ENCODE results near the gene TXNDC5. TPM values are rescaled to one million over a fixed set of nuclear protein-coding genes. Genes with fewer than 3 reads are reported as not detected.

Gene TXNDC5
- polyA plus RNA-seq: 96.3 TPM
- long read RNA-seq, donor 1, transcript TXNDC5-201 (10 exons, 2,964 nt): major isoform, 19 of 20 reads
- long read RNA-seq, donor 1, partial matches to known transcripts: 0 of 20 reads
- long read RNA-seq, donor 1, other reads (novel, unspliced or antisense): 0 of 20 reads
- long read RNA-seq, donor 2, transcript TXNDC5-201 (10 exons, 2,964 nt): major isoform, 23 of 24 reads
- long read RNA-seq, donor 2, partial matches to known transcripts: 0 of 24 reads
- long read RNA-seq, donor 2, other reads (novel, unspliced or antisense): 0 of 24 reads
- long read RNA-seq, donor 3, transcript TXNDC5-201 (10 exons, 2,964 nt): major isoform, 36 of 41 reads
- long read RNA-seq, donor 3, partial matches to known transcripts: 0 of 41 reads
- long read RNA-seq, donor 3, other reads (novel, unspliced or antisense): 5 of 41 reads
- long read RNA-seq, donor 4, partial matches to known transcripts: 0 of 3 reads
- long read RNA-seq, donor 4, other reads (novel, unspliced or antisense): 0 of 3 reads
- long read RNA-seq, donor 5, transcript TXNDC5-201 (10 exons, 2,964 nt): major isoform, 24 of 24 reads
- long read RNA-seq, donor 5, partial matches to known transcripts: 0 of 24 reads
- long read RNA-seq, donor 5, other reads (novel, unspliced or antisense): 0 of 24 reads
- long read RNA-seq, donor 6, transcript TXNDC5-201 (10 exons, 2,964 nt): major isoform, 43 of 44 reads
- long read RNA-seq, donor 6, partial matches to known transcripts: 0 of 44 reads
- long read RNA-seq, donor 6, other reads (novel, unspliced or antisense): 0 of 44 reads
- long read RNA-seq, donor 7, transcript TXNDC5-201 (10 exons, 2,964 nt): major isoform, 19 of 19 reads
- long read RNA-seq, donor 7, partial matches to known transcripts: 0 of 19 reads
- long read RNA-seq, donor 7, other reads (novel, unspliced or antisense): 0 of 19 reads
- long read RNA-seq, donor 8, transcript TXNDC5-201 (10 exons, 2,964 nt): major isoform, 31 of 33 reads
- long read RNA-seq, donor 8, partial matches to known transcripts: 0 of 33 reads
- long read RNA-seq, donor 8, other reads (novel, unspliced or antisense): 0 of 33 reads
- long read RNA-seq, donor 9, transcript TXNDC5-201 (10 exons, 2,964 nt): major isoform, 29 of 30 reads
- long read RNA-seq, donor 9, partial matches to known transcripts: 0 of 30 reads
- long read RNA-seq, donor 9, other reads (novel, unspliced or antisense): 0 of 30 reads
- long read RNA-seq, donor 10, transcript TXNDC5-201 (10 exons, 2,964 nt): major isoform, 21 of 21 reads
- long read RNA-seq, donor 10, partial matches to known transcripts: 0 of 21 reads
- long read RNA-seq, donor 10, other reads (novel, unspliced or antisense): 0 of 21 reads
- long read RNA-seq, donor 11, transcript TXNDC5-201 (10 exons, 2,964 nt): major isoform, 22 of 22 reads
- long read RNA-seq, donor 11, partial matches to known transcripts: 0 of 22 reads
- long read RNA-seq, donor 11, other reads (novel, unspliced or antisense): 0 of 22 reads

DNA sequence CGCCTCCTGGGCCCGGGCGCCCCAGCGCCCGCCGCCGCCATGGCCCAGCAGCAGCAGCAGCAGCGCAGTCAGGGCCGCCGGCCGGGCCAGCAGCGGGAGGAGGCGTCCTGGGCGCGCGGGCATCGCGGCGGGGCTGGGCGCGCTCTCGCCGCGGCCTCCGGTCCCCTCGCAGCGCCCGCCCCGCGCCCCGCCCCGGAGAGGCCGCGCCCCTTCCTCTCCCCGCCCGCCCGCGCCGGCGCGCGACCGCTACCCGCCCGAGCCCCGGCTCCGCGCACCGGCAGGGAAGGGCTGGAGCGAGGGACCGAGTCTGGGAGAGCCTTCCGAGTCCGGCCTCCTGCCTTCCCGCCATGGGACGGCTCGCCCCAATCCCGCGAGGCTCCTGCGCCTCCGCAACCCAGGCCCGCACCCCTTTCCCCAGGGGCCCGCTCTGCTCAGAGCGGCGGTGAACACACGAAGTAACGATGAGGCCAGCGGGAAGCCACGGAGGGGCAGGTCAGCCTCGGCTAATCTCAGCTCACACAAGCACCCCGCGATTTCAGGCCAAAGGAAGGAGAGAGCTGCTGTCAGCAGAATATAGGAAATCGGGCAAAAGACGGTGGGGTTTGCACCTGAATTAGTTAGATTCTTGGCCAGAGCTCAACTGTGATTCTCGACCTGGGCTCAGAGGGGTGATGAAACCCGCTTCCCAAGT, at the start of gene TXNDC5:
Gene TXNDC5 (minus strand): TSS at position 135 of the 691 bp plus-strand sequence. CDS start 12 bp downstream, at position 123.
- H3K36me3 ChIP-seq (ENCODE audit: control insufficient read depth, insufficient read depth, low read length): no peaks in the 10 kb centered on the region
- H3K27ac ChIP-seq (ENCODE audit: low read length): peak within 1 kb of the TSS; percentile 59
- no peaks in the 10 kb centered on the region for H3K4me1 ChIP-seq (ENCODE audit: control insufficient read depth, insufficient read depth, low read length)
- peaks cover 24% of the 10 kb centered on the region for H3K27me3 ChIP-seq (ENCODE audit: control insufficient read depth, insufficient read depth, low read length)
- no peaks in the 10 kb centered on the region for H3K9me3 ChIP-seq (ENCODE audit: control insufficient read depth, low read depth, low read length)
- peak within 1 kb of the TSS; percentile 73 for H3K4me3 ChIP-seq (ENCODE audit: low read length)
- WGBS (ENCODE audit: insufficient coverage, low lambda C conversion rate): no CpG with 5 or more reads among the region's 75 CpGs
- DNase-seq: peak; percentile 60 to 85

DNA sequence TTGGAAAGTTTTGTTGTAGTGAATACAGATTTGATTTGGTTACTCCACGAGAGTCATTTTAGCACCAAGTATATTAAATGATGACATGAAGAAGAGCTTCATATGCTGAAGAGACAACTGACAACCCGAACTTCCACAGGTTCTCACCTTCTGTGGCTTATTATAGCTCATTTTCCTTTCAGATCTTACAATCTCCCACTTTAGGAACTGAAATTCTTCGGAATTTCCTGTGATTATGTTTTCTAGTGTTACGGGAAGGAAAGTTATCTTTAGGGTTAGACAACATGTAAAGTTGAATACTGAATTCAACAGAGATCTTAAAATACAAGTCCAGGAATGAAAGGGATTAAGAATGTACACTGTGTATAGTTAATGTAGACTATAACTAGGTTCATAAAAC, 49.6 kb upstream of the TXNDC5 start:
- Histone ChIP-seq H3K9me3 (ENCODE audit: control insufficient read depth, low read depth, low read length) (no peaks in the 10 kb centered on the region), H3K27ac (ENCODE audit: low read length) (no peak overlapping the region), H3K4me1 (ENCODE audit: control insufficient read depth, insufficient read depth, low read length) (no peaks in the 10 kb centered on the region), H3K27me3 (ENCODE audit: control insufficient read depth, insufficient read depth, low read length) (no peaks in the 10 kb centered on the region), H3K36me3 (ENCODE audit: control insufficient read depth, insufficient read depth, low read length) (no peaks in the 10 kb centered on the region), H3K4me3 (ENCODE audit: low read length) (no peak overlapping the region)
- 50% methylated on average over 2 of the region's 4 CpGs for WGBS (ENCODE audit: insufficient coverage, low lambda C conversion rate)
- DNase-seq: no peak

DNA sequence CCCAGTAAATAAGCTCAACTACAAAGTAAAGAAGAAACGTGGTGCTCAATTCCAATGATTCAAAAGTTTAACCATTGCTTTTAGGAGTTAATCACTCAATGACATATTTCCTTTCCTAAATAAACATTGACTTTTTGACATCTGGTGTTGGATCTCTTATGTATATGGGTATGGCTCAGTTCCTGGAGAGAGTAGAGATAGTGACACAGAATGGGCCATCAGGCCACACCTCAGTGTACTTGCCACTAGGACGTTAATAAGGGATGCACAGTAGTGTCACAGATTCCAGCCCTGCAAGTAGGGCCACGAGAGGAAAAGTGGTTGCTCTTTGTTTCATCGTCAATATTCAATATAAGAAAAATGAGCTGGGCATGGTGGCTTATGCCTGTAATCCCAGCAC, 48.9 kb upstream of the TXNDC5 start:
- no peaks in the 10 kb centered on the region for H3K36me3 ChIP-seq (ENCODE audit: control insufficient read depth, insufficient read depth, low read length)

DNA sequence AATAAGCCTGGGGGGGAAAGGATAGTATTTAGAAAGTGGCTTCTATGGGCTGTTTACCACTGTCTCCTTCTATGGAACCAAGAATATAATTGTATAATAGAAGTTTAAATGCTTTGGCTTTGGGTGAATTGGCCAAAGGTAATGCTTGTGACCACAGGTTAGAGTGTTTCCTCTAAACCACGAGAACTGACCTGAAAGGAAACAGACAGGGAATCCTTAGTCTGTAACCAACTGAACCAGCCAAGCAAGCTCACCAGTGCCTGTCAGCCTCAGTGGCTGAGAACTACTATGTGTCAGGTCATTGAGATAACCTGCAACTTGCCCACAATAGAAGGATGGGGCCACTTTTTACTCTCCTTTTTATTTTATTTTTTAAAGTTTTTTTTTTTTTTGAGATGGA, 47.9 kb upstream of the TXNDC5 start:
- DNase-seq: no peak

More for the DNA sequence above, 48.9 kb upstream of the TXNDC5 start:
- Histone ChIP-seq H3K4me3 (ENCODE audit: low read length) (no peak overlapping the region), H3K27ac (ENCODE audit: low read length) (no peak overlapping the region), H3K4me1 (ENCODE audit: control insufficient read depth, insufficient read depth, low read length) (no peaks in the 10 kb centered on the region), H3K9me3 (ENCODE audit: control insufficient read depth, low read depth, low read length) (no peaks in the 10 kb centered on the region), H3K27me3 (ENCODE audit: control insufficient read depth, insufficient read depth, low read length) (no peaks in the 10 kb centered on the region)
- DNase-seq: peak in 1 of 2 donors; percentile 40
- 80% methylated on average over 1 of the region's 4 CpGs for WGBS (ENCODE audit: insufficient coverage, low lambda C conversion rate)

DNA sequence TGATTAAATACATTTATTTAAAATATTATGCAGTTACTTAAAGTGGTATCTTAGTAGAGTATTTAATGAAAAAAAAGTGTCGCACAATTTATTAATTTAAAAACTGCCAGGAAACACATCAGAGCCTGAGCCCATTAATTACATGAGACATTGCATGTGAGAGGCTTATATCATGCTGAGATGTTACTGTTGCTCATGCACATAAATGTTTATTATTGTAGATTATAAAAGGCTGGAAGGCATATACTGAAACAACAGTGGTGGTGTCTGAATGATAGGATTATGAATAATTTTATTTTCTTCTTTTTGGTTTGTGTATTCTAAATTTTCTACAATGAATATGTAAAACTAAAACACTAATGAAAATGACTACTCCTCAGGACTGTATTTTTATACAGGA, 45.7 kb upstream of the TXNDC5 start:
- H3K27ac ChIP-seq (ENCODE audit: low read length): no peak overlapping the region
- no peak overlapping the region for H3K4me3 ChIP-seq (ENCODE audit: low read length)
- no peaks in the 10 kb centered on the region for H3K9me3 ChIP-seq (ENCODE audit: control insufficient read depth, low read depth, low read length)
- H3K36me3 ChIP-seq (ENCODE audit: control insufficient read depth, insufficient read depth, low read length): no peaks in the 10 kb centered on the region
- DNase-seq: no peak
- WGBS (ENCODE audit: insufficient coverage, low lambda C conversion rate): no CpG with 5 or more reads among the region's 1 CpG
- no peaks in the 10 kb centered on the region for H3K27me3 ChIP-seq (ENCODE audit: control insufficient read depth, insufficient read depth, low read length)
- H3K4me1 ChIP-seq (ENCODE audit: control insufficient read depth, insufficient read depth, low read length): no peaks in the 10 kb centered on the region

More for the DNA sequence above, 47.9 kb upstream of the TXNDC5 start:
- Histone ChIP-seq H3K27me3 (ENCODE audit: control insufficient read depth, insufficient read depth, low read length) (no peaks in the 10 kb centered on the region), H3K4me3 (ENCODE audit: low read length) (no peak overlapping the region), H3K27ac (ENCODE audit: low read length) (no peak overlapping the region), H3K4me1 (ENCODE audit: control insufficient read depth, insufficient read depth, low read length) (no peaks in the 10 kb centered on the region), H3K36me3 (ENCODE audit: control insufficient read depth, insufficient read depth, low read length) (no peaks in the 10 kb centered on the region), H3K9me3 (ENCODE audit: control insufficient read depth, low read depth, low read length) (no peaks in the 10 kb centered on the region)
- WGBS (ENCODE audit: insufficient coverage, low lambda C conversion rate): no CpG with 5 or more reads among the region's 1 CpG

DNA sequence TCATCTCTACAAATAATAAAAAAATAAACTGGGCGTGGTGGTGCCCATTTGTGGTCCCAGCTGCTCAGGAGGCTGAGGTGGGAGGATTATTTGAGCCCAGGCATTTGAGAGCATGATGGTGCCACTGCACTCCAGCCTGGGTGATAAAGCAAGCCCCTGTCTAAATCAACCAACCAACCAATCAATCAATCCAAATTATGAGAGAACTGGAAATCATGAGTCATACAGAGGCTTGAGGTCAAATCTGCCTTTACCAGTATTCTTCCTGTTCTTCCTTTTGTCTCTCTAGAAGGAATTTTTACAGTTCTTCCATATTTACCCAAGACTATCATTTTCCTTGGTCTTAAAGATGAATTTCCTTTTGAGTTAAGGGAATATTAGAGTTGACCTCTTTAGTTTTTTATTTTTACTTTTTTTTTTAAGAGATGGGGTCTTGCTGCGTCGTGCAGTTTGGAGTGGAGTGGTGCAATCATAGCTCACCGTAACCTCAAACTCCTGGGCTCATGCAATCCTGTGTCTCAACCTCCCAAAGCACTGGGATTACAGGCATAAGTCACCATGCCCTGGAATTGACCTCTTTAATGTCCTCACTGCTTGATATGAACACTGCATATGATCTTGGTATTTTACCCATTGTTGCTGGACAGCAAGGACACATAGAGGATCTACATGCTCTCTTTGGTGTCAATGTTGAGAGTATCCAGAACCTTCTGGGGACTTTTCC, 44.1 kb upstream of the TXNDC5 start:
- Histone ChIP-seq H3K27ac (ENCODE audit: low read length) (no peak overlapping the region), H3K4me3 (ENCODE audit: low read length) (no peak overlapping the region), H3K36me3 (ENCODE audit: control insufficient read depth, insufficient read depth, low read length) (no peaks in the 10 kb centered on the region), H3K9me3 (ENCODE audit: control insufficient read depth, low read depth, low read length) (no peaks in the 10 kb centered on the region), H3K27me3 (ENCODE audit: control insufficient read depth, insufficient read depth, low read length) (no peaks in the 10 kb centered on the region), H3K4me1 (ENCODE audit: control insufficient read depth, insufficient read depth, low read length) (no peaks in the 10 kb centered on the region)
- no peak for DNase-seq
- WGBS (ENCODE audit: insufficient coverage, low lambda C conversion rate): 100% methylated on average over 1 of the region's 4 CpGs

DNA sequence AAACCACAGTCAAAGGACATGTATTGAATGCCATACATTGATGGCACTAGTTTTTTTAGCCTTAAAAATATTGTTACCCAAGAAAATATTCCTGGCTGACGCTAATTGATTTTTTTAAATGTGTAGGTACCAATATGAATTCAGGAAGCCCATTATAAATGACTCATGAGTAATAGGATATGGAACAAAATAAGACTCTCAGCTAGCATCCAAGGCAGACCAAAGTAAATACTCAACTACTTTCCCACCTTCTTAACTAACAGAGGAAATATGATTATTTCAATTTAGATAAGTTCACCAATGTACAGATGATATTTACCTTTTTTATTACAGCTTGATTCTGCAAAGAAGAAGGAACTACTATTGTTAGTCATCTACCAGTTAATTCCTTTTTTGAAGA, 43.2 kb upstream of the TXNDC5 start:
- no peaks in the 10 kb centered on the region for H3K9me3 ChIP-seq (ENCODE audit: control insufficient read depth, low read depth, low read length)
- H3K4me1 ChIP-seq (ENCODE audit: control insufficient read depth, insufficient read depth, low read length): no peaks in the 10 kb centered on the region
- H3K27ac ChIP-seq (ENCODE audit: low read length): no peak overlapping the region
- H3K27me3 ChIP-seq (ENCODE audit: control insufficient read depth, insufficient read depth, low read length): no peaks in the 10 kb centered on the region
- no CpG with 5 or more reads among the region's 1 CpG for WGBS (ENCODE audit: insufficient coverage, low lambda C conversion rate)
- no peak for DNase-seq
- H3K4me3 ChIP-seq (ENCODE audit: low read length): no peak overlapping the region
- no peaks in the 10 kb centered on the region for H3K36me3 ChIP-seq (ENCODE audit: control insufficient read depth, insufficient read depth, low read length)

DNA sequence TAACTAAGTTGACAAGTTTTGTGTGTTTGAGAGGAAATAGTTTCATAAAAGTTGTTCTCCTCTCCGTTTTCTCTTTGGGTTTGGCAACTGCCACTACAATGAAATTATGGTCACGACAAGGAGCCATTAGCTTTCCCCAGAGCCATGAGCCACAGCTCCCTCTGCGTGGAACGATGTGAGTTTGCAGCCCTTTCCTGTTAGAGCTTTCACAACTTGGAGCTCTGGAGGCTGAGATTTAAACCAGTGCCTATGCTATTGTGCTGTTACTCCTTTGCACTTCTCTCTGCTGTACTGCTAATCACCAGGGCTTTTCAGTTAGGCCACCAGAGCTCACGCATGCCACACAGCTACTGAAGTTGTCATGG, 29.3 kb upstream of the TXNDC5 start:
- no peaks in the 10 kb centered on the region for H3K9me3 ChIP-seq (ENCODE audit: control insufficient read depth, low read depth, low read length)
- no peak for DNase-seq
- no CpG with 5 or more reads among the region's 5 CpGs for WGBS (ENCODE audit: insufficient coverage, low lambda C conversion rate)
- H3K4me1 ChIP-seq (ENCODE audit: control insufficient read depth, insufficient read depth, low read length): no peaks in the 10 kb centered on the region
- no peaks in the 10 kb centered on the region for H3K27me3 ChIP-seq (ENCODE audit: control insufficient read depth, insufficient read depth, low read length)
- H3K36me3 ChIP-seq (ENCODE audit: control insufficient read depth, insufficient read depth, low read length): no peaks in the 10 kb centered on the region
- H3K4me3 ChIP-seq (ENCODE audit: low read length): no peak overlapping the region
- no peak overlapping the region for H3K27ac ChIP-seq (ENCODE audit: low read length)

DNA sequence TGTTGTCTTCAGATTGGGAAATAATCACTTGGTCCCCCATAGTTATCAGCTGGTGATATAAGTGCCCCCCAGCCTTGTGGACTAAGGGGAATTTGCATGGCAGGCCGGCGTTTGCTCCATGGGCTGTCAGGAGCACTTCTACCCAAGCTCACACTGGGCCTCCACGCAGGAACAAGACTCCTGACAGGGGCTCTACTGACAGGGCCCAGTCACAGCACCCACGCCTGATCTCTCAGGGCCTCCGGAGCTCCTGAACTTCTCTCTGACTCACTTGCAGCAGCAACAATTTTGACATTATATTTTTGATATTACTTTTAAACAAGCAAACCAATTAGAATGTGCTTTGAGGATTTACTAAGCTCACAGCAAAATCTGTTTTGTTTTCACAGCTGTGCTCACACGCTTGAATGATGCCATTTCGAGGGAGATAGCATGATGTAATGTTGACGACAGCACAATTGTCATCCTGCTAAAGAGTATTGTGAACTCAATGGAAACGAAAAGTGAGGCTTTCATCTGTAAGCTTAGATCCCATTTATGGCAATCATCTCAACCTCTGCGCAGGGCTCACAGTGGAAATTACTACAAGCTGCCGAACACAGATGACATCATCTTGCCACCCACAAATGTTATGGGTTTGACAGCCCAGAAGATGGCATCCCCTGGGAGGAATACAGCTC, 28.7 kb upstream of the TXNDC5 start:
- Histone ChIP-seq H3K4me1 (ENCODE audit: control insufficient read depth, insufficient read depth, low read length) (no peaks in the 10 kb centered on the region), H3K4me3 (ENCODE audit: low read length) (no peak overlapping the region), H3K27ac (ENCODE audit: low read length) (no peak overlapping the region), H3K9me3 (ENCODE audit: control insufficient read depth, low read depth, low read length) (no peaks in the 10 kb centered on the region), H3K36me3 (ENCODE audit: control insufficient read depth, insufficient read depth, low read length) (no peaks in the 10 kb centered on the region), H3K27me3 (ENCODE audit: control insufficient read depth, insufficient read depth, low read length) (no peaks in the 10 kb centered on the region)
- DNase-seq: no peak
- no CpG with 5 or more reads among the region's 11 CpGs for WGBS (ENCODE audit: insufficient coverage, low lambda C conversion rate)
